OCI-LY7 (cell line): ENCODE results near the gene NUBP2.

Experiments used
- CTCF ChIP-seq: fragments of 200-600 bp; sonication (generic); conservative IDR thresholded peaks from 2 replicates; pipeline ENCODE4 v1.5.1; 2014; ENCODE audit warnings: mild to moderate bottlenecking, antibody characterized with exemption, low read length, moderate library complexity, mixed read lengths
- EZH2phosphoT487 ChIP-seq: fragments of 200-600 bp; sonication (generic); IDR thresholded peaks from 2 replicates; pipeline ENCODE4 v1.6.1; 2018; ENCODE audit warnings: low read depth, borderline replicate concordance, mild to moderate bottlenecking, mixed run types, antibody characterized with exemption, low read length, moderate library complexity, mixed read lengths

GRCh38 chr16:1771188-1771863 lies 11.4 kb upstream of the NUBP2 start, which contains the start of gene NME3:
- TF ChIP-seq CTCF (no peak), EZH2phosphoT487 (no peak)
